Stimulated activated naive CD8-positive, alpha-beta T cell treated with anti-CD3 and anti-CD28 coated beads, Interleukin-15, amount 100 ng/mL, for 72 hours (primary cell): Measurements from ENCODE around the gene VPS13D.

Source experiments
- ATAC-seq: fragments of 150-1000 bp; cut with Tn5 transposase; 2 replicates; pipeline ENCODE4 v1.10.0; 2021; ENCODE audit warnings: mild to moderate bottlenecking, moderate library complexity
- DNase-seq, 2 donors: peaks; one replicate each; pipeline ENCODE4 v3.0.0; 2021 to 2022
- H3K27ac Mint-ChIP-seq, 2 donors: one replicate each; pipeline ENCODE4 v1.8.0; 2022; ENCODE audit warnings: mild to moderate bottlenecking in 2 of 2, mixed read lengths in 2 of 2, moderate library complexity in 2 of 2
- H3K27me3 Mint-ChIP-seq: one replicate; pipeline ENCODE4 v1.8.0; 2022; ENCODE audit warnings: mixed read lengths
- H3K4me1 Mint-ChIP-seq: one replicate; pipeline ENCODE4 v1.8.0; 2022; ENCODE audit warnings: mild to moderate bottlenecking, mixed read lengths
- H3K4me3 Mint-ChIP-seq, 2 donors: one replicate each; pipeline ENCODE4 v1.8.0; 2022; ENCODE audit warnings: mild to moderate bottlenecking in 2 of 2, mixed read lengths in 2 of 2, moderate library complexity in 1 of 2
- H3K9me3 Mint-ChIP-seq, 2 donors: one replicate each; pipeline ENCODE4 v1.8.0; 2022; ENCODE audit warnings: mixed read lengths in 2 of 2

The VPS13D gene, protein sequence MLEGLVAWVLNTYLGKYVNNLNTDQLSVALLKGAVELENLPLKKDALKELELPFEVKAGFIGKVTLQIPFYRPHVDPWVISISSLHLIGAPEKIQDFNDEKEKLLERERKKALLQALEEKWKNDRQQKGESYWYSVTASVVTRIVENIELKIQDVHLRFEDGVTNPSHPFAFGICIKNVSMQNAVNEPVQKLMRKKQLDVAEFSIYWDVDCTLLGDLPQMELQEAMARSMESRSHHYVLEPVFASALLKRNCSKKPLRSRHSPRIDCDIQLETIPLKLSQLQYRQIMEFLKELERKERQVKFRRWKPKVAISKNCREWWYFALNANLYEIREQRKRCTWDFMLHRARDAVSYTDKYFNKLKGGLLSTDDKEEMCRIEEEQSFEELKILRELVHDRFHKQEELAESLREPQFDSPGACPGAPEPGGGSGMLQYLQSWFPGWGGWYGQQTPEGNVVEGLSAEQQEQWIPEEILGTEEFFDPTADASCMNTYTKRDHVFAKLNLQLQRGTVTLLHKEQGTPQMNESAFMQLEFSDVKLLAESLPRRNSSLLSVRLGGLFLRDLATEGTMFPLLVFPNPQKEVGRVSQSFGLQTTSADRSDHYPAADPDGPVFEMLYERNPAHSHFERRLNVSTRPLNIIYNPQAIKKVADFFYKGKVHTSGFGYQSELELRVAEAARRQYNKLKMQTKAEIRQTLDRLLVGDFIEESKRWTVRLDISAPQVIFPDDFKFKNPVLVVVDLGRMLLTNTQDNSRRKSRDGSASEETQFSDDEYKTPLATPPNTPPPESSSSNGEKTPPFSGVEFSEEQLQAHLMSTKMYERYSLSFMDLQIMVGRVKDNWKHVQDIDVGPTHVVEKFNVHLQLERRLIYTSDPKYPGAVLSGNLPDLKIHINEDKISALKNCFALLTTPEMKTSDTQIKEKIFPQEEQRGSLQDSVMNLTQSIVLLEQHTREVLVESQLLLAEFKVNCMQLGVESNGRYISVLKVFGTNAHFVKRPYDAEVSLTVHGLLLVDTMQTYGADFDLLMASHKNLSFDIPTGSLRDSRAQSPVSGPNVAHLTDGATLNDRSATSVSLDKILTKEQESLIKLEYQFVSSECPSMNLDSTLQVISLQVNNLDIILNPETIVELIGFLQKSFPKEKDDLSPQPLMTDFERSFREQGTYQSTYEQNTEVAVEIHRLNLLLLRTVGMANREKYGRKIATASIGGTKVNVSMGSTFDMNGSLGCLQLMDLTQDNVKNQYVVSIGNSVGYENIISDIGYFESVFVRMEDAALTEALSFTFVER (N-terminal part only)

DNA sequence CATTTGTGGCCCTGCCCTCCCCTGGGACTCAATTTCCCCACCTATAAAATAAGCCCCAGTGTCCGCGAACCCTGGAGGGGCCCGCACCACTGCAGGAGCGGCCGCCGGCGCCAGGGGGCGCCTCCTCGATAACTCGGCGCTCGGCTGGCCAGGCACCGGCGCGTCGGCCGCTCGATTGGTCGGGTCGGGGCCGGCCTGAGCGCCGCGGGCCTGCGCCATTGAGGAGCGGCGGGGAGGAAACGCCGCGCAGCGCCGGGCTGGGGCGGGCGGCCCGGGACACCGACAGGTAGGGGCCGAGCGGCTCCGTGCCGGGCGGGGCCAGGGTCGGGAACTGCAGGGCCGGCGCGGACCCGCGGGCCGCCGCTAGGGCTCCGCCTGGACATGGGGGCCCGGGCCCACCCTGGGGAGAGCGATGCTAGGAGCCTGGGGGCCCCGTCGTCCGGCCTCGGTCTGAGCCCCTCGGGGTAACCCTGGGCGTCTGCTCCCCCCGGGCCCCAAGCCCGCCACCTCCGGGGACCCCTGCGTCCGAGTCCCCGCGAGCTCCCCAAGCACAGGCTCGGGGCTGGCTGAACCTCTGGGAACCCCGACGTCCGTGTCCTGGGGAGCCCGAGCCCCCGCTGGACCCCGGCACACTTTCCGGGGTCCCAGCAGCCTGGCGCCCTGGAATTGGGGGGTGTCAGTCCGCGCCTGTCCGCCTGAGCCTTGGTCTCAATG is at the start of gene VPS13D:
VPS13D (plus strand) TSS at position 196 of the 714 bp plus-strand sequence. CDS start 4,237 bp downstream, outside the sequence.
- peak; percentile 97 for ATAC-seq
- peak within 1 kb of the TSS; percentile 61 to 85 for H3K27ac Mint-ChIP-seq
- no peaks in the 10 kb centered on the region for H3K9me3 Mint-ChIP-seq
- peak; percentile 85 to 86 for DNase-seq
- no peaks in the 10 kb centered on the region for H3K27me3 Mint-ChIP-seq
- peaks cover 22% of the 10 kb centered on the region for H3K4me1 Mint-ChIP-seq
- H3K4me3 Mint-ChIP-seq: peak within 1 kb of the TSS; percentile 82 to 91

DNA sequence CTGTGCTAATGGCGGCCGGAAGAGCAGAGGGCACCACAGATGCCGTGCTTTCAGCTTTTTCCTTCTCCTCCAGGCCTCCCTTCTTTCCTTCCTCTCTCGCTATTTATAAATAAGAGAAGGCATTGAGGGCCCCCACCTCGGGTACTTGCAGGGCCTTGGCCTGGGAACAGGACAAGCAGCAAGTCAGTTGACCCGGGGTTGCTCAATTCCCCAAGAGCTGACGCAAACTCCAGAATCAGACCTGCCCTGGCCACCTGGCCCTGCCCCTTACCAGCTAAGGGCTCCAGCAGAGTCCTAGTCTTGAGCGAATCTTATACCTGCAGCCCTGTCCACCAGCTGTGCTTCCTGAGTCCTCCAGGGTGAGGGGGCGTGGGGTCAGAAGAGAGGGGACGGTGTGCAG is 49.5 kb upstream of the VPS13D start:
- Mint-ChIP-seq H3K9me3 (no peaks in the 10 kb centered on the region), H3K4me3 (no peak overlapping the region), H3K27ac (peak overlapping the region in 1 of 2 donors; percentile 16), H3K4me1 (peaks cover 100% of the 10 kb centered on the region), H3K27me3 (no peaks in the 10 kb centered on the region)
- ATAC-seq (no peak), DNase-seq (no peak)

DNA sequence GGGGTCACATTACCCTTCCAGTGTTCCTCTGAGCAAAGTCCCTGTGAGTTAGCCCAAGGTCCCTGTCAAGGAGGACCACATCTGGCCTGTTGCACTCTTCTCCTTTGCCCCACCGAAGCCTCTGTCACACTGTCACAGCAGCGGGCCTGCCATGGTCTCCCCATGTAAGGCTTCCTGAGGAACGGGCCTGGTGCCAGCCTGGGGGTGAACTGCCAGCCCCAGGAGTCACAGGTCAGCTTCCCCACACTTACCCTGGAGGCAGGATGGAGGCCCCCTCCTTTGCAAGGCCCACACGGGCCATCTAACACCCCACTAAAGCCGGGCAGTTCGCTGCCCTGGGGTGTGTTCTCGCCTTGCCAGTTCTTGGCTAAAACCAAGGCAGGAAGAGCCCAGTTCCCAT is 48.9 kb upstream of the VPS13D start:
- no peak for DNase-seq
- Mint-ChIP-seq H3K4me1 (peaks cover 100% of the 10 kb centered on the region), H3K9me3 (no peaks in the 10 kb centered on the region), H3K27me3 (no peaks in the 10 kb centered on the region), H3K27ac (peak overlapping the region in 1 of 2 donors; percentile 12), H3K4me3 (no peak overlapping the region)
- no peak for ATAC-seq

DNA sequence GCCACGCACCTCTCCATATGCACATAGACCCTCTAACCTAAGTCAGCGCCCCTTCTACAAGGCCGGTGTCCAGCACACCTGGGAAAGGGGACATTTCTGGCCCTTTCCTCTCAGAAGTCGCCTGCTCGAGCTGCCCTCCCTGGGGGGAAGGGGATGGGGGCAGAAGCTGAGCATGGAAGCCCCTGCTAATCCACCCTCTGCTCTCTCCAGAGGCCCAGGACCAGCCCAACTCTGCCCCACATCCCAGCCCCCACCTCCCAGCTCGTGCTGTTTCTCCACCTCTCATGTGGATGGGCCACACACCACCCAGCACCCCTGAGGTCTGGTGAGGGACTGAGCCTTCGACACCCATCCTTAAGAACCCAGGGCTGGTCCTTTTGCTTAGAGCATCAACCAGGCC is 48.3 kb upstream of the VPS13D start:
- H3K27ac Mint-ChIP-seq: peak overlapping the region in 1 of 2 donors; percentile 34
- no peak overlapping the region for H3K4me3 Mint-ChIP-seq
- no peak for ATAC-seq
- no peaks in the 10 kb centered on the region for H3K9me3 Mint-ChIP-seq
- H3K27me3 Mint-ChIP-seq: no peaks in the 10 kb centered on the region
- DNase-seq: no peak
- peaks cover 99% of the 10 kb centered on the region for H3K4me1 Mint-ChIP-seq

DNA sequence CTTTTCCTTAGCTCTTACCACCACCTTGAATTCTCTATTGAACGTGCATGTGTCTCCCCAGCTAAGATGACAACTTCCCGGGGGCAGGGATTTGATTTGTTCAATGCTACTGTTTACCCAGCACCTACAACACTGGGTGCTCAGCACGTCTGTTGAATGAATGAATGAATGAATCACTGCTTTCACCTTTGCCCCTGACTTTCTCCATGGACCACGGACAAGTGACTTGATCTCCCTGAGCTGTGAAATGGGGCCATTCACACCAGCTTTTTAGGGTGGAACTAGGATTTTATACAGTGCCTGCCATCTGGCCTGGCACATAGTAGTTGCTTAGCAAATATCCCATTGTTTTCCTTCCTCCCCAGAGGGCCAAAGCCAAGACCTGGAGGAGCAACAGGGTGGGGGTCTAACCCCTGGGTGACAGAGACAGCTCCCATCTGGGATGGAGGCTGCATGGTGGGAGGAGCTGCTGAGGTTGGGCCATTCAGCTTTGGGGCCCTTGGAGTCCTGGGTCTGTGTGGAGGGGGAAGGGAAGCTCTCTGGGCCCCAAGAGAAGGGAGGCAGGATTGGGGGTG is 47.3 kb upstream of the VPS13D start:
- H3K27me3 Mint-ChIP-seq: no peaks in the 10 kb centered on the region
- H3K9me3 Mint-ChIP-seq: no peaks in the 10 kb centered on the region
- no peak for DNase-seq
- H3K4me3 Mint-ChIP-seq: no peak overlapping the region
- ATAC-seq: no peak
- peak overlapping the region in 1 of 2 donors; percentile 31 for H3K27ac Mint-ChIP-seq
- peaks cover 99% of the 10 kb centered on the region for H3K4me1 Mint-ChIP-seq

DNA sequence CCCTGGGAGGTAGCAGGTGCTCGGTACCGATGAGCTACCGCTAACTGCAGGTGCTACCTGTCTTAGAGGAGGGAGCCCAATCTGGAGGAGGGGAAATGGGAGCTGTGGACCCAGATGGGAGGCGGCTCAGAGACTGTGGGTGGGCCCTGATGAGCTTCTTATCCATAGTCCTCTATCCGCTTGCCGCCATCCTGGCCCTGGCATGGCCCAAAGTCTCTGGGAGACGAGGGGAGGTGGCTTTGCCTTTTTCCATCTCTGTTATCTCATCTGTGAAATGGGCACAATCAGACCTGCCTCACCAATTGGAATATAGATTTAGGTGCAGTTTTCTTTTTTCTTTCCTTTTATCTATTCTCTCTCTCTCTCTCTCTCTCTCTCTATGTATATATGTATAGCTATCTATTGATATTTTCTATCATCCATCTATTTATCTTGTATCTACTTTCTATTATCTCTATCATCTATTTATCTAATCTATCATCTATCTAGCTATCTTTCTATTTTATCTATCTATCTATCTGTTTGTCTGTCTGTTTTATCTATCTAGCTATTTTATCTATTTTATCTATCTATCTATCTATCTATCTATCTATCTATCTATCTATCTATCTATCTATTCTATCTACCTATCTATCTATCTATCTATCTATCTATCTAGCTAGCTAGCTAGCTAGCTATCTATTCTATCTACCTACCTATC is 46.6 kb upstream of the VPS13D start:
- Mint-ChIP-seq H3K27ac (peak overlapping the region in 1 of 2 donors; percentile 77), H3K27me3 (no peaks in the 10 kb centered on the region), H3K4me1 (peaks cover 93% of the 10 kb centered on the region), H3K4me3 (no peak overlapping the region), H3K9me3 (no peaks in the 10 kb centered on the region)
- DNase-seq (no peak), ATAC-seq (no peak)

DNA sequence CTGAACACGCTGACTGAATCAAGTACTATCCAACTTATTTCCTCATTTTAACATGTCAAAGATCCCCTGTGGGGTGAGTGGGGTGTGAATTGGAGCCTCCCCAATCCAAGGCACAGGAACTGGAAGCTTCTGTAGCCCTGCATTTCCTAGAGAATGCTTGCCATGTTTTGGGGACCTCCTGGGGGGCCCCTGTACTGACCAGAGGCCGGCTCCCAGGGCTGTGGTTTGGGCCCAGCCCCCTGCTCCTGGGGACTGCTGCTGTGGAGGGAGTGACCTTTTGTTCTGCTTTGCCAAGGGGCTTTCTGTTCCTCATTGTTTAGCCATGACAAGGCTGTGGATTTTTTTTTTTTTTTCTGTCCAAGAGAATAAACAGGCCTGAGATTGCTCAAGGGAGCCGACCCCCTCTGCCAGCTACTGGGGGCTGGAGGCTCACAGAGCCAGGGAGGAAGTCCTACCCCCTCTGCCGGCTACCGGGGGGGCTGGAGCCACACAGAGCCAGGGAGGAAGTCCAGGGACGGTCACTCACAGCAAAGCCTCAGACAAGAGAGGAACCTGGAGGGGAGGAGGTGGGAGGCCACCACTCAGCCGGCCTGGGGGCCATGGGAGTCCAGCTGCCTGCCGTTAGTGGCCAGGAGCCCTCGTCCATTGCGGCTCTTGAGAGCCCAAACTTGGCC is 45.7 kb upstream of the VPS13D start:
- no peak for ATAC-seq
- H3K27ac Mint-ChIP-seq: peak overlapping the region in 1 of 2 donors; percentile 83
- DNase-seq: no peak

DNA sequence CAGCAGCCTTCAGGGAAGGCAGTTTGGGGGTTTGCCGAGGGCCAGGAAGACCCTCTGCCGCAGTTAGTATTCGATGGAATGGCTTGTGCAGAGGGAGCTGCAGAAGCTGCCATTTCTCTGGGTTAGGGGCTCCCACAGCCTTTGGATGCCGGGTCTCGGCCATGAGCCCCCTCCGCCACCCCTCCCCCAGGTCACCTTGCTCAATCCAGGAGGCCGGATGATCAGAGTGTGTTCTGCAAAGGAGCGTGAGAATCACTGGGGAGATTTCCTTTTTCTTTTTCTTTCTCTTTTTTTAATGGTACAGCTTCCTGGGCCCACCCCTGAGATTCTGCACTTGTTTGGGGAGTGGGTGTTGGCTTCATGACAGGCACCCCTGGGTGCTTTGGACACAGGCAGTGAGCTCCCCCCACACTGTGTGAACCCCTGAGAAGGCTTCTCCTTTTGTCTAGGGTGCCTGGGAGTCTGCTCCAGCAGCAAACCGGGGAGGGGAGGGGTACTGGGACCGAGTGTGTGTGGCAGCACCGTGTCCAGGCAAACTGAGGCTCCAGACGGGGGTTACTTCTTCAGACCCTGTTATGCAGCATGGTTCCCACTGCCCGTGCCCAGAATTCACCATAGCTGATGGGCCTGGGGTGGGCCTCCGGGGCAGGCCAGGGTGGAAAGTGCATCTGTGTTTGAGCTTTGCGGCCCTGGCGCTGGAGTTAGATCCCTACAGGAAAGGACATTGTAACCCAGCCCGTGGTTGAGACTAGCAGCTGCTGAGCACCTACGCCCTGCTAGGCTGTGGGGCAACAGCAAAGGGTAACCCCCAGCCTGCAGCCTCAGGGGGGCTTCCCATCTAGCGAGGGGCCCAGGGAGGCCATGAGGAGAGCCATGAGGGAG is 44.6 kb upstream of the VPS13D start:
- no peak for ATAC-seq
- no peak for DNase-seq
- Mint-ChIP-seq H3K9me3 (no peaks in the 10 kb centered on the region), H3K27ac (peak overlapping the region; percentile 92 to 93), H3K4me3 (peak overlapping the region in 1 of 2 donors; percentile 21), H3K27me3 (no peaks in the 10 kb centered on the region), H3K4me1 (peaks cover 87% of the 10 kb centered on the region)

More for the DNA sequence above, 45.7 kb upstream of the VPS13D start:
- Mint-ChIP-seq H3K9me3 (no peaks in the 10 kb centered on the region), H3K4me3 (no peak overlapping the region), H3K27me3 (no peaks in the 10 kb centered on the region), H3K4me1 (peaks cover 90% of the 10 kb centered on the region)

DNA sequence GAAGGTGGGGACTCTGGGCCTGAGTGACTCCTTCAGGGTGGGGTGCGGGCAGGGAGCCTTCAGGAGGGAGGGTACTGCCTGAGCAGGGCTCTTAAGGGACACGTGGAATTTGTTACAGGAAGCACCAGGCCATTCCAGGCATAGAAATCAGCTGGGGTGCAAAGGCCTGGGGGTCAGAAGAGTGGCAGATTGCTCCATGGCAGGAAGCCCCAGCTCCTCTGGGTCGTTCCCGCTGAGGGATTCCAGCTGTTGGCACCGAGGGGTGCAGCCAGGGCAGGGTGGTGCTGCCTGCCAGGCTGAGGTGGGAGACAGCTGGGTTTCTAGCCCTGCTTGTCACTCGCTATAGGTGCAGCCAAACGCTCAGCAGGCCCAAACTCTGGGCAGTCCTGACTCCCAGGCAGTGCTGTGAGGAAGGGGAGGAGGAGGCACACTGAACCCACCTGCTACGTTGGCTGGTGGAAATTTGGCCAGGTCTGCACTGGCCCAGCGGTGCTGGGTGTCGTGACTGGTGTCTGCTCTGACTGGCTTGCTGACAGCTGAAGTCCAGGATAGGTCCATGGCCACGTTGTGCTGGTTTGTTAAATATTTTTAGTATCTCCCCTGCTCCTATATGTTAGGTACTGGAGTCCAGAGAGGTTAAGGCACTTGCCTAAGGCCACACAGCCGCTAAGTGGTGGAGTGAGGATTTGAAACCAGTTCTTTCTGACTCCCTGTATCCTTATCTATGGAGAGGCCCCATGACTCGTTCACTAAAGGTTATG is 43.7 kb upstream of the VPS13D start:
- ATAC-seq (no peak), DNase-seq (no peak)
- Mint-ChIP-seq H3K9me3 (no peaks in the 10 kb centered on the region), H3K4me3 (peak overlapping the region in 1 of 2 donors; percentile 21), H3K4me1 (peaks cover 87% of the 10 kb centered on the region), H3K27me3 (no peaks in the 10 kb centered on the region), H3K27ac (peak overlapping the region in 1 of 2 donors; percentile 91)

DNA sequence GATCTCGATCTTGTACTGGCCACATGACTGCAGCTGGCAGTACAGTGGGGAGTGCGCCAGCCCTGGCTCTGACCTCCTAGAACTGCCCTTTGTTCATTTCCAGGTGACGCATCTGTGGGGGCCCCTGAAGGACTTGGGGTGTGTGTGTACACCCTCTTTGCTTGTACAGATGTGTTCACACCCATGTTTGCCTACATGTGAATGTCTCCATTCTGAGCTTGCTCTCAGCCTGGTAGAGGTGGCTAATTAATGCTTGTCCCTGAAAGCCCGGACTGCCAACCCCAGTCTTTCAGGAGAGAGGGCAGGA is 43.2 kb upstream of the VPS13D start:
- ATAC-seq (no peak), DNase-seq (no peak)
- H3K4me3 Mint-ChIP-seq: no peak overlapping the region
- H3K9me3 Mint-ChIP-seq: no peaks in the 10 kb centered on the region
- H3K4me1 Mint-ChIP-seq: peaks cover 87% of the 10 kb centered on the region
- H3K27me3 Mint-ChIP-seq: no peaks in the 10 kb centered on the region
- H3K27ac Mint-ChIP-seq: peak overlapping the region in 1 of 2 donors; percentile 63

DNA sequence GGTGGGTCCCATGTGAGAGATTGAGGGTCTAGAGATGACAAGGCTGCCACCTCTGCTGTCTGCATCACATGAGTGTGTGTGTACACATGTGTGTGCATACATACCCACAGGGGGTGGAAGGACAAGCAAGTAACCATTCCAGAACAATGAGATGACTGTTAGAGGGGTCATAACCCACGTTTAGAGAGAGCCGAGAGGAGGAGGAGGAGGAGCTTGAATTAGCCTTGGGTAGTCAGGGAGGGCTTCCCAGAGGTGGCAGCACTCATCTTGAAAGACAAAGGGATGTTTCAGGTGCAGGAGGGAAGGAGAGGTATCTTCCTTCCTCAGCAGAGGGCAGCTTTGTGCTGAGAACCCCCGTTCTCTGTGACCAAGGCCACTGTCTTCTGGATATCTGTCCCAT is 41.7 kb upstream of the VPS13D start:
- DNase-seq (no peak), ATAC-seq (no peak)
- H3K27ac Mint-ChIP-seq: peak overlapping the region in 1 of 2 donors; percentile 10

DNA sequence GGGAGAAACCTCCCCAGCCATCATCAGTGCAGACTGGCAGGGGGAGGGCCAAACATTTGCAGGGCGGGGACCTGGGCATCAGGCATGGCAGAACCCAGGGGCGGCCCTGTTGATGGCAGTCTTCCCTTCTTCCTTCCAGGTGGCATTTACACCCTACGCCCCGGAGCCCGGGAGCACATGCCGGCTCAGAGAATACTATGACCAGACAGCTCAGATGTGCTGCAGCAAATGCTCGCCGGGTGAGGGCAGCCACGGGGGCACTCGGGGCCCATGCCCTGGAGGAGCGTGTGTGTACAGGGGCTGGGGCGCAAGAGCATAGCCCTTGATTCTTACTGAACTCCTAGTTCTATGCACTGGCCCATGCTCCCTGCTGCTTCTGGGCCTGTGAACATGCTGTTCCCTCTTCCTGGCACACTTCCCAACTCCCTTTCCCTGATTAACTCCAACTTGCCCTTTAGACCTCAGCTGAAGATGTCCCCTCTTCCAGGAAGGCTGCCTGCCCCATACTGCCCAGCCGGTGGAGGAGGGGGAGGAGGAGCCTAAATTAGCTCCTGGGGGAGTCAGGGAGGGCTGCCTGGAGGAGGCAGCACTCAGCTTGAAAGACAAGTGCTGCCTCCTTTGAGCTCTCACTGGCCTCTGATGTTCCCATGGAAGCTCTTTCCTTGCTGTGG is 41.0 kb upstream of the VPS13D start:
- ATAC-seq: no peak
- no peak for DNase-seq
- H3K27ac Mint-ChIP-seq: no peak overlapping the region
- no peaks in the 10 kb centered on the region for H3K27me3 Mint-ChIP-seq
- H3K4me3 Mint-ChIP-seq: no peak overlapping the region
- peaks cover 86% of the 10 kb centered on the region for H3K4me1 Mint-ChIP-seq
- H3K9me3 Mint-ChIP-seq: no peaks in the 10 kb centered on the region

More for the DNA sequence above, 41.7 kb upstream of the VPS13D start:
- Mint-ChIP-seq H3K9me3 (no peaks in the 10 kb centered on the region), H3K4me3 (no peak overlapping the region), H3K27me3 (no peaks in the 10 kb centered on the region), H3K4me1 (peaks cover 87% of the 10 kb centered on the region)
